ENCODE results near the gene IFIT1.

The IFIT1 gene, protein sequence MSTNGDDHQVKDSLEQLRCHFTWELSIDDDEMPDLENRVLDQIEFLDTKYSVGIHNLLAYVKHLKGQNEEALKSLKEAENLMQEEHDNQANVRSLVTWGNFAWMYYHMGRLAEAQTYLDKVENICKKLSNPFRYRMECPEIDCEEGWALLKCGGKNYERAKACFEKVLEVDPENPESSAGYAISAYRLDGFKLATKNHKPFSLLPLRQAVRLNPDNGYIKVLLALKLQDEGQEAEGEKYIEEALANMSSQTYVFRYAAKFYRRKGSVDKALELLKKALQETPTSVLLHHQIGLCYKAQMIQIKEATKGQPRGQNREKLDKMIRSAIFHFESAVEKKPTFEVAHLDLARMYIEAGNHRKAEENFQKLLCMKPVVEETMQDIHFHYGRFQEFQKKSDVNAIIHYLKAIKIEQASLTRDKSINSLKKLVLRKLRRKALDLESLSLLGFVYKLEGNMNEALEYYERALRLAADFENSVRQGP

DNA sequence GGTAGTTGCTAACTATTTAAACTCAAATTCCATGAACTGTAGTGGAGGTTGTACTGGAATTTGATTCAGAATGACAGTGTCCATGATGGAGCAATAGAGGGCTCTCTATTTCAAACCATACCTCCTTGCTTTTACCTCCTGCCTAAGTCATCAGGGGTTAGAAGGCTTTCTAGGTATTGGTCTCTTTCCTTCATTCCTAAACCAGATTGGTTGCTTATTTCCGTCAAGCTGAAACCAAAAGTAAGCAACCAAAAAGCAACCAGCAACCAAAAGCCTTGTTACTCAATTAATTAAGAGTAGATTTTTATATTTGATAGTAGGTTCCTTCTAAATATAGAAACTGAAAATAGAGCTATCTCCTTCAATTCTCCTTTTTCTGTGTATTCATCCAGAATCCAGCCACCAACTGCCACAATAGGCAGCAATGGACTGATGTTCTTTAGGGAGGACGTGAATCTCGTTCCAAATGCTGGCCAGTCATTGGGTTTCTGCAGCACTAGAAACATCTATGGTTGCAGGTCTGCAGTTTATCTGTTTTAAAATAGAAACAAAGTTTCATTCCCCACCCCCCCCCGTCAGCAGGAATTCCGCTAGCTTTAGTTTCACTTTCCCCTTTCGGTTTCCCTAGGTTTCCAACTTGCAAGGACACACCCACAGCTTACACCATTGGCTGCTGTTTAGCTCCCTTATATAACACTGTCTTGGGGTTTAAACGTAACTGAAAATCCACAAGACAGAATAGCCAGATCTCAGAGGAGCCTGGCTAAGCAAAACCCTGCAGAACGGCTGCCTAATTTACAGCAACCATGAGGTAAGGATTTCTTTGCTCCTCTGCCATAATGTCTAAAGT is at the start of gene IFIT1:
Gene IFIT1, plus strand, starts transcription at position 717 of the 850 bp plus-strand sequence. Its CDS starts 90 bp downstream, at position 807.
- H3K9me3 ChIP-seq (ENCODE audit: control insufficient read depth in 5 of 5, low read length in 5 of 5) = no peaks in the 10 kb centered on the region
- H3K27ac ChIP-seq (ENCODE audit: low read depth, low read length) = peak within 1 kb of the TSS; percentile 91
- H3K9ac ChIP-seq (ENCODE audit: low read length in 5 of 5) = peak within 1 kb of the TSS; percentile 60 to 89 (median 73)
- peak within 1 kb of the TSS; percentile 75 to 95 (median 81) for H3K4me3 ChIP-seq (ENCODE audit: low read depth in 1 of 5, low read length in 5 of 5)
- H3K4me1 ChIP-seq (ENCODE audit: control insufficient read depth in 5 of 5, insufficient read depth in 5 of 5, low read length in 5 of 5) = peaks cover 0 to 40% (median 32%) of the 10 kb centered on the region in 5 donors
- H3K27me3 ChIP-seq (ENCODE audit: control insufficient read depth in 5 of 5, insufficient read depth in 4 of 5, low read length in 5 of 5) = no peaks in the 10 kb centered on the region
- H3K36me3 ChIP-seq (ENCODE audit: control insufficient read depth in 5 of 5, insufficient read depth in 5 of 5, low read length in 5 of 5) = no peaks in the 10 kb centered on the region

DNA sequence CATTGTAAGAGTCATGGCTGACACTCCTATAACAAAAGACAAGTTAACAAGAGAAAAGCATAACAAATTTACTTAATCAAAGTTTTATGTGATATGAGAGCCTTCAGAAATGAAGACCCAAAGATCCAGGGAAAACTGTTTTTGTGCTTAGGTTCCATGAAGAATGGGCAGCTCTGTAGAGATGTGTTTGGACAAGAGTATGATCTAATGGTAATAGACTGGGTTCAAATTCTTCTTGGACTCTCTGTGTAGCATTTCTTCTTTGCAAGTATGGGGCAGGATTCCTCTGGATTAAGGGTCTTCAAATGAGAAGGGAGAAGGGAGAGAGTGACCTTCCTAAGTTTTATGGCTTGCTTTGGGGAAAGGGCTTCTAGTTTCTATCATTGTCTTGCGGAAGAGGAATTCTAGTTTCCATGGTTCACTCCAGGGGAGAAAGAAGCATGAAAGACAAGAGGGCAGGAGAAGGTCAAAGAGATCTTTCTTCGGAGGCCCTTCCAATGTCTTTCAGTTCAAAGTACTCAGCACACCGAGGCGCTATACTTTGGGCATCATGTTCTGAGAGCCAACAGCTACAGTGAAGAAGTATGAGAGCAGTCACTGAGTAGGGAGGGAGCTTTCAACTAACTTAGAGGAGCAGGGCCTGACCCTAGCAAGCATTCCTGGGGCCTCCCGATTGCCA is 49.2 kb upstream of the IFIT1 start:
- Histone ChIP-seq H3K36me3 (ENCODE audit: control insufficient read depth in 5 of 5, insufficient read depth in 5 of 5, low read length in 5 of 5) (peaks cover 5 to 26% (median 19%) of the 10 kb centered on the region in 5 donors), H3K9me3 (ENCODE audit: control insufficient read depth in 5 of 5, low read length in 5 of 5) (no peaks in the 10 kb centered on the region), H3K9ac (ENCODE audit: low read length in 5 of 5) (no peak overlapping the region), H3K27me3 (ENCODE audit: control insufficient read depth in 5 of 5, insufficient read depth in 4 of 5, low read length in 5 of 5) (no peaks in the 10 kb centered on the region), H3K4me3 (ENCODE audit: low read depth in 1 of 5, low read length in 5 of 5) (no peak overlapping the region), H3K4me1 (ENCODE audit: control insufficient read depth in 5 of 5, insufficient read depth in 5 of 5, low read length in 5 of 5) (peaks cover 11 to 43% (median 32%) of the 10 kb centered on the region in 5 donors), H3K27ac (ENCODE audit: low read depth, low read length) (no peak overlapping the region)

DNA sequence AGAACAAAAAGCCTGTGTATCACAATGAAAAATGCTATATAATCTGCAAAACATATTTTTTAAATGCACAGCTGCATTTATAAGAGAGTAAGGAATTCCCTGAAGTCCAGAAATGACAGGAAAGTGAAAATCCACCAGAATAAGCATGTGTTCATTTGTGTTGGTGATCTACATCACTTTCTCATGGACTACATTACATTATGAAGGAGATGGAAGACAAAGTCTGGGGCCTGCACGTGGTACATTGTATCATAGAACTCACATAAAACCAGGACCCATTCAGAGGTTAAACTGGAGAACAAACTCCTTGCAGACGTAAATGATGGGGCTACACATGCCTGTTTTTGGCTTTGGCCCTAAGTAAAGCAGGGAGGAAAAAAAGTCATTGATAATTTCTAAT is 48.3 kb upstream of the IFIT1 start:
- H3K27ac ChIP-seq (ENCODE audit: low read depth, low read length) = no peak overlapping the region

GRCh38 chr10:89345367-89346000 is 46.9 kb upstream of the IFIT1 start:
- Histone ChIP-seq H3K36me3 (ENCODE audit: control insufficient read depth in 5 of 5, insufficient read depth in 5 of 5, low read length in 5 of 5) (peaks cover 0 to 6% (median 2%) of the 10 kb centered on the region in 5 donors), H3K9me3 (ENCODE audit: control insufficient read depth in 5 of 5, low read length in 5 of 5) (no peaks in the 10 kb centered on the region), H3K27me3 (ENCODE audit: control insufficient read depth in 5 of 5, insufficient read depth in 4 of 5, low read length in 5 of 5) (no peaks in the 10 kb centered on the region), H3K27ac (ENCODE audit: low read depth, low read length) (peak overlapping the region; percentile 84), H3K4me1 (ENCODE audit: control insufficient read depth in 5 of 5, insufficient read depth in 5 of 5, low read length in 5 of 5) (peaks cover 13 to 59% (median 37%) of the 10 kb centered on the region in 5 donors), H3K4me3 (ENCODE audit: low read depth in 1 of 5, low read length in 5 of 5) (no peak overlapping the region), H3K9ac (ENCODE audit: low read length in 5 of 5) (no peak overlapping the region)

More for the DNA sequence above, 48.3 kb upstream of the IFIT1 start:
- Histone ChIP-seq H3K4me1 (ENCODE audit: control insufficient read depth in 5 of 5, insufficient read depth in 5 of 5, low read length in 5 of 5) (peaks cover 13 to 47% (median 34%) of the 10 kb centered on the region in 5 donors), H3K27me3 (ENCODE audit: control insufficient read depth in 5 of 5, insufficient read depth in 4 of 5, low read length in 5 of 5) (no peaks in the 10 kb centered on the region), H3K4me3 (ENCODE audit: low read depth in 1 of 5, low read length in 5 of 5) (no peak overlapping the region), H3K9me3 (ENCODE audit: control insufficient read depth in 5 of 5, low read length in 5 of 5) (no peaks in the 10 kb centered on the region), H3K9ac (ENCODE audit: low read length in 5 of 5) (no peak overlapping the region), H3K36me3 (ENCODE audit: control insufficient read depth in 5 of 5, insufficient read depth in 5 of 5, low read length in 5 of 5) (peaks cover 0 to 17% (median 11%) of the 10 kb centered on the region in 5 donors)

DNA sequence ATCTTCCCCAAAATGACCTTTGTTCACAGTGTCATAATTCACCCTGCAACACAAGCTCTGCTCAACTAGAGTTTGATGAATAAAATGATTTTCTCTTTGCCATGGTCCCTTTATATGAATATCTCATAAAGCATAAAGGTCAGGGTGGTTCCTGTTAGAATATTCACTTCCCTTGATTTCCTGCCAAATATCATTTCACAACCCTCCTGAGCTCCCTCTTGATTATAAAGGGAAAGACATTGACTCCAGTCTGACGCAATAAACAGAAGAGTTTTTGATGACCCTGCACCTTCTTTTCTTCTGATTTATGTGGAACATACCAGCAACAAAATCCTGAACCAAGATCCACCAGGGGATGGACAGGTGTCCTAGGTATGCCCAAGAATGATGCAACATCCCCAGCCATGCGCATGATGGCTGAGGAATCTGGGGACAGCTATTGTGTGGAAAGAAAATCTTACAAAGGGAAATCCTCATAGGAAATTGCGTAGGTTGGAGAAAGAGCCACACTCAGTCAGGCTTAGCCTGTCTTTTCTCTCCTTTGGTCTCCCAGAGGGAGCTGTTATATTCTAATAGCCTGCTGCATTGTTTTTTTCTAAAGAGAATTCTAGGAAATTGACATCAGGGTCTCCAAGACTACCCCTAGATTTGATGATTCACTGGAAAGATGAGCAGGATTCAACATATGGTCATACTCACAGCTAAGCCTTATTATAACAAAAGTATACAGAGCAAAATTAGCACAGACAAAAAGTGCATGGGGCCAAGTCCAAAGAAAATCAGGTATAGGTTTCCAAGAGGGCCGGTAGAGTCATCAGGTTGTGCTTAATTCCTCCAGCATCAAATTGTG is 45.8 kb upstream of the IFIT1 start:
- H3K4me1 ChIP-seq (ENCODE audit: control insufficient read depth in 5 of 5, insufficient read depth in 5 of 5, low read length in 5 of 5) = peaks cover 20 to 70% (median 48%) of the 10 kb centered on the region in 5 donors
- no peak overlapping the region for H3K4me3 ChIP-seq (ENCODE audit: low read depth in 1 of 5, low read length in 5 of 5)
- peak overlapping the region in 1 of 5 donors; percentile 41 for H3K9ac ChIP-seq (ENCODE audit: low read length in 5 of 5)
- no peaks in the 10 kb centered on the region for H3K27me3 ChIP-seq (ENCODE audit: control insufficient read depth in 5 of 5, insufficient read depth in 4 of 5, low read length in 5 of 5)
- no peaks in the 10 kb centered on the region for H3K36me3 ChIP-seq (ENCODE audit: control insufficient read depth in 5 of 5, insufficient read depth in 5 of 5, low read length in 5 of 5)
- H3K9me3 ChIP-seq (ENCODE audit: control insufficient read depth in 5 of 5, low read length in 5 of 5) = no peaks in the 10 kb centered on the region
- H3K27ac ChIP-seq (ENCODE audit: low read depth, low read length) = peak overlapping the region; percentile 84

- H3K4me3 ChIP-seq (ENCODE audit: low read depth in 1 of 5, low read length in 5 of 5) = peak overlapping the region in 2 of 5 donors; percentile 19 to 26
- peak overlapping the region; percentile 84 for H3K27ac ChIP-seq (ENCODE audit: low read depth, low read length)
- no peaks in the 10 kb centered on the region for H3K36me3 ChIP-seq (ENCODE audit: control insufficient read depth in 5 of 5, insufficient read depth in 5 of 5, low read length in 5 of 5)
- no peaks in the 10 kb centered on the region for H3K9me3 ChIP-seq (ENCODE audit: control insufficient read depth in 5 of 5, low read length in 5 of 5)
- H3K27me3 ChIP-seq (ENCODE audit: control insufficient read depth in 5 of 5, insufficient read depth in 4 of 5, low read length in 5 of 5) = no peaks in the 10 kb centered on the region
- peak overlapping the region in 4 of 5 donors; percentile 26 to 75 (median 43) for H3K9ac ChIP-seq (ENCODE audit: low read length in 5 of 5)
- peaks cover 24 to 69% (median 57%) of the 10 kb centered on the region in 5 donors for H3K4me1 ChIP-seq (ENCODE audit: control insufficient read depth in 5 of 5, insufficient read depth in 5 of 5, low read length in 5 of 5)
Observed at GRCh38 chr10:89347701-89348457, 44.5 kb upstream of the IFIT1 start.

- H3K4me3 ChIP-seq (ENCODE audit: low read depth in 1 of 5, low read length in 5 of 5) = peak overlapping the region in 1 of 5 donors; percentile 19
- H3K9ac ChIP-seq (ENCODE audit: low read length in 5 of 5) = peak overlapping the region in 2 of 5 donors; percentile 35 to 75
- peaks cover 24 to 69% (median 57%) of the 10 kb centered on the region in 5 donors for H3K4me1 ChIP-seq (ENCODE audit: control insufficient read depth in 5 of 5, insufficient read depth in 5 of 5, low read length in 5 of 5)
- H3K9me3 ChIP-seq (ENCODE audit: control insufficient read depth in 5 of 5, low read length in 5 of 5) = no peaks in the 10 kb centered on the region
- no peaks in the 10 kb centered on the region for H3K36me3 ChIP-seq (ENCODE audit: control insufficient read depth in 5 of 5, insufficient read depth in 5 of 5, low read length in 5 of 5)
- H3K27me3 ChIP-seq (ENCODE audit: control insufficient read depth in 5 of 5, insufficient read depth in 4 of 5, low read length in 5 of 5) = no peaks in the 10 kb centered on the region
- peak overlapping the region; percentile 84 for H3K27ac ChIP-seq (ENCODE audit: low read depth, low read length)
Observed at GRCh38 chr10:89348481-89348880, 43.9 kb upstream of the IFIT1 start.

GRCh38 chr10:89348975-89349374 is 43.4 kb upstream of the IFIT1 start:
- no peak overlapping the region for H3K4me3 ChIP-seq (ENCODE audit: low read depth in 1 of 5, low read length in 5 of 5)

More at GRCh38 chr10:89348975-89349374, 43.4 kb upstream of the IFIT1 start:
- Histone ChIP-seq H3K9ac (ENCODE audit: low read length in 5 of 5) (no peak overlapping the region), H3K27me3 (ENCODE audit: control insufficient read depth in 5 of 5, insufficient read depth in 4 of 5, low read length in 5 of 5) (no peaks in the 10 kb centered on the region), H3K9me3 (ENCODE audit: control insufficient read depth in 5 of 5, low read length in 5 of 5) (no peaks in the 10 kb centered on the region), H3K27ac (ENCODE audit: low read depth, low read length) (peak overlapping the region; percentile 84), H3K4me1 (ENCODE audit: control insufficient read depth in 5 of 5, insufficient read depth in 5 of 5, low read length in 5 of 5) (peaks cover 24 to 69% (median 57%) of the 10 kb centered on the region in 5 donors), H3K36me3 (ENCODE audit: control insufficient read depth in 5 of 5, insufficient read depth in 5 of 5, low read length in 5 of 5) (no peaks in the 10 kb centered on the region)
